Stimulated activated naive CD8-positive, alpha-beta T cell treated with anti-CD3 and anti-CD28 coated beads, Interleukin-15, Interleukin-2, amounts not matched to agents 100 ng/mL and 50 ng/mL, for 24 hours (primary cell): ENCODE measurements around the gene MEIOB.
A peak's percentile ranks its signal among the peaks of the same experiment; 100 is the strongest.

Source experiments
- H3K27ac Mint-ChIP-seq: one replicate; pipeline ENCODE4 v1.8.0; 2021; ENCODE audit warnings: mild to moderate bottlenecking, mixed read lengths
- H3K27me3 Mint-ChIP-seq: one replicate; pipeline ENCODE4 v1.8.0; 2021; ENCODE audit warnings: mixed read lengths
- H3K36me3 Mint-ChIP-seq: one replicate; pipeline ENCODE4 v1.8.0; 2021; ENCODE audit warnings: low read depth, mixed read lengths
- H3K4me1 Mint-ChIP-seq: one replicate; pipeline ENCODE4 v1.8.0; 2021; ENCODE audit warnings: low read depth, mixed read lengths
- H3K4me3 Mint-ChIP-seq: one replicate; pipeline ENCODE4 v1.8.0; 2021; ENCODE audit warnings: mild to moderate bottlenecking, mixed read lengths
- H3K9me3 Mint-ChIP-seq: one replicate; pipeline ENCODE4 v1.8.0; 2021; ENCODE audit warnings: mixed read lengths

The MEIOB gene

DNA sequence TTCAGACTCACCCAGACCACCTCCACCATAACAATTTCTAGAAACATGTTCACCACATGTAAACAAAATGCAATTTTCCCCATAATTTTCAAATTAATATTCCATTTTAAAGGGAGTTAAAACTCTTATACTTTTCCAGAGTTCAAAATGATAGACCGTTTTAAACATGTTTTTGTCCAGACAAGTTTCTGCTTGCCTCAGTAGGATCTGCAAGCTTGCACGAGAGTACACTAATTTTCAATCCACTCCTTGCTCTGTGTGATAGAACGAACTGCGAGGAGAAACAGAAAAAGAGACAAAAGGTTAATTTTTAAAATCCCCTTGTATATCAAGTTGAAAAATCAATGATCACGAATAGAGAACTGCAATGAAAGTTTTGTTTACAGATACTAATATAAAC, 37.9 kb downstream of the MEIOB start:
- peaks cover 4% of the 10 kb centered on the region for H3K36me3 Mint-ChIP-seq
- H3K9me3 Mint-ChIP-seq = no peaks in the 10 kb centered on the region
- H3K27me3 Mint-ChIP-seq = no peaks in the 10 kb centered on the region
- no peak overlapping the region for H3K4me3 Mint-ChIP-seq
- H3K27ac Mint-ChIP-seq = no peak overlapping the region
- H3K4me1 Mint-ChIP-seq = peaks cover 10% of the 10 kb centered on the region

DNA sequence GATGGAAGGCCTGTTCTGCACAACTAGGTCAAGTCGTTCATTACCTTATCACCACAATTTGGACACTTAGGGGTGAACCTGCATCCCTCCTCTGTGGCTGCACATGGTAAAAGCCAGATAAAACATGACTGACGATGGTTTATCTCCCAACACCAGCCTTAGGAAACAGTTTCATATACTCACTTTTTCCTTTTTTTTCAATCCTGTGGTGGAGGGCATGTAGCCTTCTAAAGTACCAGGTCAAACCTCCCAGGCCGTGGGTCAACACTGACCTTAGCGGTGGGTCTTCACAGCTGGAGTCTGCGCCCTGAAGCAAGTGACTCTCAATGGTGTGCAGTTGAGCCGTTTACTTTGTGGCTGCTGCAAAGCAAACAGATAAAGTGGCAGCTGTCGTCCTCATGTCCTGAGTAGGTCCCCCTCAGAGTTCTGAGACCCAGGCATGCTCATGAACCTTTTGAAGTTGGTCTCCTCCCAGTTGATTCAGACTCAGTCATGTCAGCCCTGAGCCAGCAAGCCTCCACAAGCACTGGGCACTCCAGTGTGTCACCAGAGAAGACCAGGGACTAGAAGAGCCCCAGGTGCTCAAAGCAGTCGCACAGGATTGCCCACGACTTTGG, 39.0 kb downstream of the MEIOB start:
- no peaks in the 10 kb centered on the region for H3K9me3 Mint-ChIP-seq
- H3K27ac Mint-ChIP-seq = no peak overlapping the region
- H3K4me1 Mint-ChIP-seq = peaks cover 21% of the 10 kb centered on the region
- H3K36me3 Mint-ChIP-seq = peaks cover 4% of the 10 kb centered on the region
- no peaks in the 10 kb centered on the region for H3K27me3 Mint-ChIP-seq
- H3K4me3 Mint-ChIP-seq = no peak overlapping the region

DNA sequence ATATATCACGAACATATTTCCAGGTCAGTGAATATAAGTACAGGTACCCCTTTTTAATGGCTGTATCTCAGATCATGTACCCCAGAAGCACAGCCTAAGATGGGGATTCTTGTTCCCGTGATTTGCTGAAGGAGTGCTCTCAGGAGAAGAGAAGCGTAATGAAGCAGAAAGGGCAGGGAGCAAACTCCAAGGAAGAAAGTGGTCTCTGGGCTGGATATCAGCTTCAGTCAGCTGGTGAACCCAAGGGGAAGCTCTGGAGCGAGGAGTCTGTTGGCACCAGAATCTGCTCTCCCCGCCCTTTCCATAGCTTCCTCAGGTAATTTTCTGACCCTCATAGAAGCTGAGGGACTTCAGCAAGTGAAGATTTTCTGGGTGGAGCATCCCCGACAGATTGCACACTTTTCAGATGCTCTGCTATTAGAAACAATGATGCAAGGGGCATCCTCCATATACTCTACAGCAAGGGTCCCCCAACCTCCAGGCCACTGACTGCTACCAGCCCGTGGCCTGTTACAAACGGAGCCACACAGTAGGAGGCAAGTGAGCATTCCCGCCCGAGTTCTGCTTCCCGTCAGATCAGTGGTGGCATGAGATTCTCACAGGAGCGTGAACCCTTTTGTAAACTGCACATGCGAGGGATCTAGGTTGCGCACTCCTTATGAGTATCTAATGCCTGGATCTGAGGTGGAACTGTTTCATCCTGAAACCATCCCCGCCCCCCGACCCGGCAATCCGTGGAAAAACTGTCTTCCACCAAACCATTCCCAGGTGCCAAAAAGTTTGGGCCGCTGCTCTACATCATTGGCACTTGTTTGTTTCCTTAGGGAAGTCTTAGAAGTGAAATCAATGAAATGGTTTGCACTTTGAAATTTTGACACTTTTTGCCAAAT, 40.5 kb downstream of the MEIOB start:
- H3K27me3 Mint-ChIP-seq = no peaks in the 10 kb centered on the region
- H3K27ac Mint-ChIP-seq = no peak overlapping the region
- no peak overlapping the region for H3K4me3 Mint-ChIP-seq
- peaks cover 4% of the 10 kb centered on the region for H3K36me3 Mint-ChIP-seq
- H3K9me3 Mint-ChIP-seq = no peaks in the 10 kb centered on the region
- H3K4me1 Mint-ChIP-seq = peaks cover 27% of the 10 kb centered on the region

DNA sequence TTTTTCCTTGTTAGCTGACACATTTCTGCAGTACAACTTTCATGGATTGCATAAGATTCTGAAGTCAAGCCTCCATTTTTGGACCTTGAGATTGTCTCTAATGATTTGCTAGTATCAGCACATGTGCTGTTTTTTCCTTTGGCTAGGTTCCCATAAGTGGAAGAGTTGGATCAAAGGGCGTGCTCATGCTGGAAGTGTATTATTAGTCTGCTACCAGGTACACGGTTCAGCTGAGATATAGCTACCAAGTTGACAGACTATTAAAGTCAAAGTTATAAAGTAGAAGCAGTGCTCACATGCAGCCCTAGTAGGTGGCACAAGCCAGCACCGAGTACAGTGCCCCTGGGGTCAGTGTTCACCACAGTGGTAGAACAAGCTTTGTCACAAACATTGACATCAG, 41.8 kb downstream of the MEIOB start:
- Mint-ChIP-seq H3K4me1 (peaks cover 34% of the 10 kb centered on the region), H3K4me3 (no peak overlapping the region), H3K36me3 (peaks cover 4% of the 10 kb centered on the region), H3K9me3 (no peaks in the 10 kb centered on the region), H3K27me3 (no peaks in the 10 kb centered on the region), H3K27ac (no peak overlapping the region)

DNA sequence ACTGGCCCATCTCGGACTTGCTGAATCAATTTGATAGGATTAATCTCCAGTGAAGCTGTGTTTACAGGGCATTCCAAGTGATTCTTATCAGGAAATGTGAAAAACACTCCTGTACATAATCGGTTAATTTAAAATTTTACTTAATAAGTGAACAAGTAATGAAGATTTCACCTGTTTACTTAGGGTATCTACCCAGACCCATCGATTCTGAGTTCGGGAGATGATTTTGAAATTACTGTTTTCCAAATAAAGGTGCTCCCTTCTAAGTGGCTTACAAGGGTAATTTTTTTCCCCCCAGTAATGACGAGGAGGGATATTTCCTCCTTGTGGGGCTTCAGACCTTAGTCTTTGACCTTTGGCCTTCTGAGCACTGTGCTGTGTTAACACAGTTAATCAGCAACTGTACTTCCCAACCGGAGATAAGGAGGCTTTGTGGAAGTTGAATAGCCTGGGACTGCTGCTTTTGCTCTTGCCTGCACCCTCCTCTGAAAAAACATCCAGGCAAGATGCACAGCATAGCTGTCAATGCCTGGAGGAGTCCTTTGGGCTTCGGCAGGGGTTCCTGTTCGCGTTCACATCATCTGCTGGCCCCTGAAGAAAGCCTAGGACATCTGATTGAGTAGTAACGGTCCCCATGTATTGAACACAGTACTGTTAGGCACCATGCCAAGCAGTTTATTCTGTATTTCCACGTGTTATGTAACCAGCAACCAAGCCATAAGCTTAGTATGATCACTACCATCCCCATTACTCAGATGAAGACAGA, 43.1 kb downstream of the MEIOB start:
- Mint-ChIP-seq H3K27ac (no peak overlapping the region), H3K36me3 (peaks cover 4% of the 10 kb centered on the region), H3K27me3 (no peaks in the 10 kb centered on the region), H3K4me3 (peak overlapping the region; percentile 88), H3K9me3 (no peaks in the 10 kb centered on the region), H3K4me1 (peaks cover 46% of the 10 kb centered on the region)

DNA sequence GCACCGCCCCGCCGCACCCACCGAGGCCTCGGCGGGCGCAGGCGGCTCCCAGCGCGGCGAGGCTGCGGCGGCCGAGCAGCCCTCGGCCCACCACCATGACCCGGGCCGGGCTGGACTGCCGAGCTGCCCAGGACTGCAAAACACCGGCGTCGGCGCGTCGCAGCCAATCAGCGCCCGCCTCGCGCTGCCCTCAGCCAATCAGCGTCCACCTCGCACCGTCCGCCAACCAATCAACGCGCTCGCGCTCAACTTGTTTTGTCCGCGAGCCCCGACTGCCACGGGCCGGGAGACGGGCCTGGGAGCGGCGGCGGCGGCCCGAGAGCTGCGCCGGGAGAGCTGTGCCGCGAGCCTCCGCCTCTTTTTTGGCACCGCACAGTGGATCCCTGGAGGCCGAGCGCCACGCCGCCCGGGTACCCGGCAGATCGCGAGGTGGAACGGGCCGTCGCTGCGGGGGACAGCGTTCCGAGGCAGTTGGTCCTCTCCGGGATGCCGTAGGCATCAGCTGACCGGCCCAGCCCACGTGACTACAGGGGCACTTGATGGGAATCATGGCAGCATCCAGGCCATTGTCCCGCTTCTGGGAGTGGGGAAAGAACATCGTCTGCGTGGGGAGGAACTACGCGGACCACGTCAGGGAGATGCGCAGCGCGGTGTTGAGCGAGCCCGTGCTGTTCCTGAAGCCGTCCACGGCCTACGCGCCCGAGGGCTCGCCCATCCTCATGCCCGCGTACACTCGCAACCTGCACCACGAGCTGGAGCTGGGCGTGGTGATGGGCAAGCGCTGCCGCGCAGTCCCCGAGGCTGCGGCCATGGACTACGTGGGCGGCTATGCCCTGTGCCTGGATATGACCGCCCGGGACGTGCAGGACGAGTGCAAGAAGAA, 45.0 kb downstream of the MEIOB start, which contains the start of the genes FAHD1 and HAGH:
FAHD1 (plus strand) TSS at position 516 of the 883 bp plus-strand sequence; CDS start at position 549, 33 bp downstream.
HAGH (minus strand) TSS at position 135 of the 883 bp plus-strand sequence; CDS start at position 97, 38 bp downstream.
- H3K4me1 Mint-ChIP-seq = peaks cover 48% of the 10 kb centered on the region
- no peaks in the 10 kb centered on the region for H3K9me3 Mint-ChIP-seq
- no peaks in the 10 kb centered on the region for H3K27me3 Mint-ChIP-seq
- H3K36me3 Mint-ChIP-seq = no peaks in the 10 kb centered on the region
- peak within 1 kb of the TSS; percentile 88 for H3K4me3 Mint-ChIP-seq
- H3K27ac Mint-ChIP-seq = peak within 1 kb of the TSS; percentile 88

DNA sequence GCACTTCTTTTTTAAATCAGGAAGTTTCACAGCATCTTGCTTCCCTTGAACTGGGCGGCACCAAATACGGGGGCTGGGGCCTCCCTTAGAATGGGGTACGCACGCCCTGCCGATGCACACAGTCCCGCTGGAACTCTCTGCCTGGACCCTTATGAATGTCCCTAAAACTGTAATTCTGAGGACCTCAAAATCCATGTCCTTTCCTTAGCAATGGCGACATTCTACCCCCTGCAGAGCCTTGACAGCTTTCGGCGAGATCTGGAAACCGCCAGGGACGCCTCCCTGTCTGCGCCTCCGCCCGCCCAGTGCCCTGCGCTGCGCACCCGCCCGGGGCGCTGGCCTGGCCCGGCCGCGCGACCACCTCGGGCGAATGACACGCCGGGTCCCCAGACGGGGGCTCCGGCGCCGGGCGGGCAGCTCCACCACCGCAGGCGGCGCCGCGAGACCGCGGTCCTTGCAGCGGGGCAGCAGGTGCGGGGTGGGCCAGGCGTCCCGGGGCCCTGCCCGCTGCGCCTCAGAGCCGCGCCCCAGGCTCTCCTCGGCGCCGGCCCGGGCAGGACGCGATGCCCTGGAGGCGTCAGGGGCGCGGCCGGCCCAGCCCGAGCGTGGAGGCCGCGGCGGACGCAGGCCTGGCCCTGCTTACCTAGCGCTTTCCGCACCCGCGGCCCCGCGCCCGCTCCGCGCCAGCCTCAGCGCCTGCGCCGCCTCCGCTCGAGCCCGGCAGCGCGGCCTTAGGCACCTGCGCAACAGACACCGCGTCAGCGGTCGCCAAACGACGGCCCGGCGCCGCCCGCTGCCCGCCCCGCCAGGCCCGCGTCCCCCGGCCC, 45.9 kb downstream of the MEIOB start:
- Mint-ChIP-seq H3K4me1 (peaks cover 48% of the 10 kb centered on the region), H3K27me3 (no peaks in the 10 kb centered on the region), H3K36me3 (no peaks in the 10 kb centered on the region), H3K4me3 (peak overlapping the region; percentile 82), H3K27ac (peak overlapping the region; percentile 76), H3K9me3 (no peaks in the 10 kb centered on the region)

DNA sequence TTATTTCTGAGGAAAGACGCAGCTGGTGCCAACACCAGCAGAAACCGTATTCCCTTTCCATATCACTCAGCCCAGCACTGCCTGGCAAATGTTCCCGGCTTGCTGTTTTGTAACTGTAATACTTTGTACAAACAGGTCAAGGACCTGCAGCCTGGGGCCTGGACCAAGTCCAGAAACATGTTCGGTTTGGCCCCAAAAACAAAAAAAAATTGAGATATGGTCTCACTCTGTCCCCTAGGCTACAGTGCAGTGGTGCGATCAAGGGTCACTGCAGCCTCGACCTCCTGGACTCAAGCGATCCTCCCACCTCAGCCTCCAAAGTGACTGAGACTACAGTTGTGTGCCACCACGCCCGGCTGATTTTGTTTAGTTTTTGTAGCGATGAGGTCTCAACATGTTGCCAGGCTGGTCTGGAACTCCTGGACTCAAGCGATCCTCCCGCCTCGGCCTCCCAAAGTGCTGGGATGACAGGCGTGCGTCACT, 46.5 kb downstream of the MEIOB start:
- Mint-ChIP-seq H3K27me3 (no peaks in the 10 kb centered on the region), H3K4me1 (peaks cover 48% of the 10 kb centered on the region), H3K27ac (peak overlapping the region; percentile 76), H3K4me3 (peak overlapping the region; percentile 82), H3K9me3 (no peaks in the 10 kb centered on the region), H3K36me3 (no peaks in the 10 kb centered on the region)

DNA sequence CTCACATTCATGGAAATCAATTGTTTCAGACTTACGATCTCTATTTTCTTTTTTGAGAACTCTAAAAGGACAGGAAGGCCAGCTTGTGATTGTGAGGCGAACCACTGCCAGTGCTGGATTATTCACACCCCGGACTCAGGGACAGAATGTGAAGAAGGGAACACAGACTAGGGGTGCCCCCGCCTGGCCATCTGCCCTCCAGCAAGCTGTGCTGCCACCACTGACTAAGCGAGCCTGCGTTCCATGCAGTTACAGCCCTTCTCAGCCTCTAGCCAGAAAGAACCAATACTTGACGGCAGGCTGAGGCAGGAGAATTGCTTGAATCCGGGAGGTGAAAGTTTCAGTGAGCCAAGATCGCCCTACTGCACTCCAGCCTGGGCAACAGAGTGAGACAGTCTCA, 48.1 kb downstream of the MEIOB start:
- Mint-ChIP-seq H3K27me3 (no peaks in the 10 kb centered on the region), H3K4me1 (peaks cover 35% of the 10 kb centered on the region), H3K9me3 (no peaks in the 10 kb centered on the region), H3K27ac (no peak overlapping the region), H3K36me3 (no peaks in the 10 kb centered on the region), H3K4me3 (no peak overlapping the region)

DNA sequence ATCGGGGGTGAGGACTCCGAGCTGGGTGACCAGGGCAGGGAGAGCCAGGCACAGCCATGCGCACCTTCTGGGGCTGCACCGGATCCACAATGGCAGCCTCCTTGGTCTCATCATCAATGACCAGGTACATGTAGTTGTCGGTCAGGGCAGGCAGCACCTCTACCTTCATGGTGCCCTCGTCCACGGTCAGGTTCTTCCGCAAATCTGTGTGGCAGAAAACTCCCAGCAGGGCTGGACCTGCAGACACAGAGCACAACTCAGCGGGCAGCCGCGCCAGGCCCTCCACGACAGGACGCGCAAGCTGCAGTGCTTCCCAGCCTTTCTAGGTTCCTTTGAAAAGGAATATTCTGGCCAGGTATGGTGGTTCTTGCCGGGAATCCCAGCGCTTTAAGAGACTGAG, 49.2 kb downstream of the MEIOB start:
- peaks cover 27% of the 10 kb centered on the region for H3K4me1 Mint-ChIP-seq
- no peaks in the 10 kb centered on the region for H3K27me3 Mint-ChIP-seq
- no peak overlapping the region for H3K4me3 Mint-ChIP-seq
- no peaks in the 10 kb centered on the region for H3K36me3 Mint-ChIP-seq
- H3K9me3 Mint-ChIP-seq = no peaks in the 10 kb centered on the region
- no peak overlapping the region for H3K27ac Mint-ChIP-seq

DNA sequence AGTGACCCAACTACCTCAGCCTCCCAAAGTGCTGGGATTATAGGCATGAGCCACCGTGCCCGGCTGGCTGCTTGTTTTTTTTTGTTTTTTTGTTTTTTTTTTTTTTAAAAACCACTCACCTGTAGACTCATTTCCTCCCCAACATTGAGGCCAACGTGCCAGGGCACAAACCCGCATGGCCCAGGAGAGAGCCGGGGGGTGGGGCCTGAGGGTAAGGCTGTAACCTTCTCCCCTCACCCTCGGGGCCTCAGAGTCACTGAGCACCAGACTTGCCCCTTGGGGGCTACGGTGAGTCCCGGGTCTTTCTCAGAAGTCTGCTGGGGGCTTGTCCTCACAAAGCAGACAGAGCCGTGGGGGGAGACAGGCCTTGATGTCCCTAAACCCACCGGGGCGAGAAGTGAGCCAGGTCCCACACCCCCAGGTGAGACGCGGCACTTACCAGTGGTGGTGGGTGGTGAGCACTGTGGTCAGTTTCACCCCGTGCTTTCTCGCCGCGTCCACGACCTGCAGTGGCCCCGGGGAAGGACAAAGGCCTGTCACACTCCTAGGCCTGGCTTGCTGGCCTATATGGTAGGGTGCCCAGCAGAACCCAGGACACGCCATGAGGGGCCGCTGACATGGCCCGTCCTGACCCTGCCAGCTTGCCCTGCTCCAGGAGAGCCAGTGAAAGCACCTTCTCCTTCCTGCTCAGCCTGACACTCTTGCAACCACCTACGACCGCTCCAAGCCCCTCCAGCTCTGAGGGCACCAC, 49.9 kb downstream of the MEIOB start:
- Mint-ChIP-seq H3K27me3 (no peaks in the 10 kb centered on the region), H3K36me3 (no peaks in the 10 kb centered on the region), H3K4me1 (peaks cover 21% of the 10 kb centered on the region), H3K27ac (no peak overlapping the region), H3K9me3 (no peaks in the 10 kb centered on the region), H3K4me3 (no peak overlapping the region)

DNA sequence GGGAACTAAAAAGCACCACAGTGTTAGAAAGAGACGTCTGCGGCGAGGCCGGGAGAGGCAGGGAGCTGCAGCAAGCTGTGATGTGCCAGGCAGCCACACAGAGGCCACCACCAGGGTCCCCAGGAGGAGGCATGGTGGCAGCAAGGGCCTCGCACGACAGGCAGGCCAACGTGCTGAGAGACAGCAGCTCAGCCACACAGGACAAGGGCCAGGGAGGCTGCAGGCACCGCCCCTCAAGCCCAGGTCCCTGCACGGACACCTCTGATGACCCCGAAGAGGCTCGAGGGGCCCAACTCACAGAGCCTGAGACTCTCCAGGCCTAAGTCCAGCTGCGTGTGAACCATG, 51.0 kb downstream of the MEIOB start:
- H3K27ac Mint-ChIP-seq = no peak overlapping the region
- H3K4me3 Mint-ChIP-seq = no peak overlapping the region
- H3K4me1 Mint-ChIP-seq = peaks cover 21% of the 10 kb centered on the region
- no peaks in the 10 kb centered on the region for H3K36me3 Mint-ChIP-seq
- H3K9me3 Mint-ChIP-seq = no peaks in the 10 kb centered on the region
- no peaks in the 10 kb centered on the region for H3K27me3 Mint-ChIP-seq
